ENCODE data around the gene NPAP1.

DNA sequence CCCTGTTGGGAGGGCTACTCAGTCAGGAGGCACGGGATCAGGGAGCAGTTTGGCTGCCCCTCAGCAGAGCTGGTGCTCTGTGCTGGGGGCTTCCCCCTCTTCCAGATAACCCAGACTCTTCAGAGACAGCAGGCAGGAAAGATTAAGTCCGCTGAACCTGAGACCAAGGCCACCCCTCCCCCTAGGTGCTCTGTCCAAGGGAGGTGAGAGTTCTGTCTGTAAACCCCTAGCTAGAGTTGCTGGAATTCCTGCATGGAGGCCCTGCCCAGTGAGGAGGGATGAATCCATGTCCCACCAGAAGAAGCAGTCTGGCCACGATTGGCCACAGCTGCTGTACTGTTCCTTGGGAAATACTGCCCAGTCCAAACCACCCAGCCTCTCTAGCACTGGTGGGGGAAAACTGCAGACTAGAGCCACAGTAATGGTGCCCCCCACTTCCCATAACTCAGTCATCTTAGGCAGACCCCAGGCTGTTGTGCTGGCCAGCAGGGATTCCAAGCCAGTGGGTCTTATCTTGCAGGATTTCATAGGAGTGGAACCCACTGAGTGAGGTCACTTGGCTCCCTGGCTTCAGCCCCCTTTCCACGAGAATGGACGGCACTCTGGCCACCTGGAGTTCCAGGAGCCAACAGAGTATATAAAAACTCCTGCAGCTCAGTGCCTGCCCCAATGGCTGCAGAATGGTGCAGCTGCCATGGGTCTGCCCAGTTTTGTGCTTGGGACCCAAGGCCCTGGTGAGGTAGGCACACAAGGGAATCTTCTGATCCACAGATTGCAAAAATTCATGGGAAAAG is 42.9 kb downstream of the NPAP1 start:
- TF ChIP-seq POLR2A (IDR thresholded peaks at IDR 0.05; ENCODE audit: low read depth, low read length) (no peak), CTCF (IDR thresholded peaks at IDR 0.05; ENCODE audit: extremely low read depth in 1 of 2, insufficient read depth in 1 of 2, low read depth in 1 of 2, low read length in 2 of 2) (no peak), EZH2 (IDR thresholded peaks at IDR 0.05; ENCODE audit: borderline replicate concordance, low read depth, low read length, severe bottlenecking) (no peak), MAX (IDR thresholded peaks at IDR 0.05; ENCODE audit: insufficient read depth, insufficient read length) (no peak), POLR2AphosphoS5 (IDR thresholded peaks at IDR 0.05; ENCODE audit: insufficient read depth, low read depth, low read length) (no peak)
